Uterus (tissue), 4 donors: ENCODE data around the gene SH3PXD2B. TPM values are rescaled to one million over a fixed set of nuclear protein-coding genes. Genes with fewer than 3 reads are reported as not detected.

Experiments
- DNase-seq, 2 donors: peaks; one replicate each; pipeline ENCODE4 v3.0.0-alpha.2; 2019 to 2020
- H3K27ac ChIP-seq, 2 donors: fragments of 200-600 bp; sonication (generic); 1 replicate in 1 of 2; 2 replicates in 1 of 2; pipeline ENCODE4 v1.5.1; 2016 to 2018
- H3K27me3 ChIP-seq, 2 donors: fragments of 200-600 bp; sonication (generic); one replicate each; pipeline ENCODE4 v1.5.1; 2018 to 2019; ENCODE audit warnings: control low read depth in 1 of 2
- H3K36me3 ChIP-seq, 2 donors: fragments of 200-600 bp; sonication (generic); one replicate each; pipeline ENCODE4 v1.5.1; 2019; ENCODE audit warnings: control low read depth in 1 of 2
- H3K4me1 ChIP-seq, 2 donors: fragments of 200-600 bp; sonication (generic); one replicate each; pipeline ENCODE4 v1.5.1; 2018 to 2019; ENCODE audit warnings: control low read depth in 1 of 2
- H3K4me3 ChIP-seq, 2 donors: fragments of 200-600 bp; sonication (generic); 1 replicate in 1 of 2; 2 replicates in 1 of 2; pipeline ENCODE4 v1.5.1; 2018 to 2019; ENCODE audit warnings: mild to moderate bottlenecking in 1 of 2
- H3K9me3 ChIP-seq, 2 donors: fragments of 200-600 bp; sonication (generic); one replicate each; pipeline ENCODE4 v1.5.1; 2019; ENCODE audit warnings: control low read depth in 1 of 2
- POLR2A ChIP-seq, 2 donors: fragments of 450-650 bp; IDR thresholded peaks; one replicate each; pipeline ENCODE4 v1.6.1; 2016; ENCODE audit warnings: antibody characterized with exemption in 2 of 2, mild to moderate bottlenecking in 1 of 2, moderate library complexity in 1 of 2
- intact Hi-C: fragments of 100-400 bp; cut with DNase I; formaldehyde crosslinking; loops from one replicate; pipeline ENCODE4 v1.15.1; 2023; ENCODE audit warnings: low total_unique reads
- total RNA-seq, 4 donors: library from RNA; depleted of rRNA in 3 of 4; stranded (reverse); fragments of >200 nt in 3 of 4; gene quantifications; one replicate each; pipeline versions ENCODE4 v1.1.0 to v1.2.4, GENCODE V29; 2014 to 2023
- TF ChIP-seq, protein P1 (sequence below), 4 experiments: fragments of 200-600 bp in 2 of 4; fragments of 450-650 bp in 2 of 4; sonication (generic) in 2 of 4; IDR thresholded peaks; one replicate each; pipeline ENCODE4 v1.5.1; 2016 to 2019; ENCODE audit warnings: antibody characterized with exemption in 4 of 4, mild to moderate bottlenecking in 2 of 4, moderate library complexity in 1 of 4
- donor health status: DM: yes; HTN: yes; CAD: no.

The SH3PXD2B gene
- total RNA-seq, 4 donors from 2014 or later, result 26.1 to 82.6 (median 31.0) TPM

DNA sequence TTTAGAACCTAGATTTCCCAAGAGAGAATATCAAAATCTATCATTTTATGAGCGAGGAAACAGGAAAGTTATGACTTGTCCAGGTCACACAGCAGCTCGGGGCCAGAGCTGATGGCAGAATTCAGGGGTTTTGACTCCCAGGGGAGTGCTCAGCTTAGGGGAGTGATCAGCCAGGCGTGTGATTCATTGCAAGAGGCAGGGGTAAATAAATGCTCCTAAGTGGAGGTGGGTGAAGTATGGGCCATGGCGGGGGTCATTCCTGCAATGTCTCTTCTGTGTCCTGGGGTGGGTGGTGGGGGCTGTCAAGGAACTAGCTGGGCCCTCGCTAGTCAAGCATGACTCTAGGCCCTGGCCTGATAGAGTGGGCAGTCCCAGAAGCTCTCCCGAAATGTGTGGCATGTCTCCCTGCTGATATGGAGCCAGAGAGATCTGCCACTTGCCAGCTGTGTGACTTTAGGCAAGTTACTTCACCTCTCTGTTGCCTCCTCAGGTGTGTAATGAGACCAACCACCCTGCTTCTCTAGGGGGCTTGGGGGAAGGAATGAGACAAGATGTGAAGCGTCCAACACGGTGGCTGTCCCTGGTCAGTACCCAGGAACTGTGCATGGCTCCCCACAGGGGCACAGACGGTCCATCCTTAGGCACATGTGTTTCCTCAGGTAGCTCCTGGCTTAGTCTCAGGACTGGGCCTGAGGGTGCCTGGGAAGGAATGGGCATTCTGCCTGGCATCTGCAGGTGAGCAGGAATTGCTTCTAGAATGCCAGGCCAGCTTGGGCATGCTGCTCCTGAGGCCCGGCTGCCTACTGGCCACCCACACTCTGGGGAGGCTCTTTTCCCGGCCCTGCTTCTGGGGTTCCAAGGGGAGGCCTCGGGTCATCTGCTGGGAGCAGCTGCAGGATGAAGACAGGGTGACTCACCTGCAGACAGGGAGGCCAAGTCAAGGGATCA is 36.5 kb upstream of the SH3PXD2B start:
- intact Hi-C loops, result no loop called here
- H3K4me3 ChIP-seq, result no peak overlapping the region
- H3K27me3 ChIP-seq, result no peaks in the 10 kb centered on the region
- no peaks in the 10 kb centered on the region for H3K4me1 ChIP-seq
- H3K9me3 ChIP-seq, result no peaks in the 10 kb centered on the region
- H3K27ac ChIP-seq, result no peak overlapping the region
- DNase-seq, result no peak
- TF ChIP-seq, protein P1, sequence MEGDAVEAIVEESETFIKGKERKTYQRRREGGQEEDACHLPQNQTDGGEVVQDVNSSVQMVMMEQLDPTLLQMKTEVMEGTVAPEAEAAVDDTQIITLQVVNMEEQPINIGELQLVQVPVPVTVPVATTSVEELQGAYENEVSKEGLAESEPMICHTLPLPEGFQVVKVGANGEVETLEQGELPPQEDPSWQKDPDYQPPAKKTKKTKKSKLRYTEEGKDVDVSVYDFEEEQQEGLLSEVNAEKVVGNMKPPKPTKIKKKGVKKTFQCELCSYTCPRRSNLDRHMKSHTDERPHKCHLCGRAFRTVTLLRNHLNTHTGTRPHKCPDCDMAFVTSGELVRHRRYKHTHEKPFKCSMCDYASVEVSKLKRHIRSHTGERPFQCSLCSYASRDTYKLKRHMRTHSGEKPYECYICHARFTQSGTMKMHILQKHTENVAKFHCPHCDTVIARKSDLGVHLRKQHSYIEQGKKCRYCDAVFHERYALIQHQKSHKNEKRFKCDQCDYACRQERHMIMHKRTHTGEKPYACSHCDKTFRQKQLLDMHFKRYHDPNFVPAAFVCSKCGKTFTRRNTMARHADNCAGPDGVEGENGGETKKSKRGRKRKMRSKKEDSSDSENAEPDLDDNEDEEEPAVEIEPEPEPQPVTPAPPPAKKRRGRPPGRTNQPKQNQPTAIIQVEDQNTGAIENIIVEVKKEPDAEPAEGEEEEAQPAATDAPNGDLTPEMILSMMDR (IDR thresholded peaks at IDR 0.05), result no peak
- no peak for TF ChIP-seq POLR2A (IDR thresholded peaks at IDR 0.05)
- no peaks in the 10 kb centered on the region for H3K36me3 ChIP-seq

DNA sequence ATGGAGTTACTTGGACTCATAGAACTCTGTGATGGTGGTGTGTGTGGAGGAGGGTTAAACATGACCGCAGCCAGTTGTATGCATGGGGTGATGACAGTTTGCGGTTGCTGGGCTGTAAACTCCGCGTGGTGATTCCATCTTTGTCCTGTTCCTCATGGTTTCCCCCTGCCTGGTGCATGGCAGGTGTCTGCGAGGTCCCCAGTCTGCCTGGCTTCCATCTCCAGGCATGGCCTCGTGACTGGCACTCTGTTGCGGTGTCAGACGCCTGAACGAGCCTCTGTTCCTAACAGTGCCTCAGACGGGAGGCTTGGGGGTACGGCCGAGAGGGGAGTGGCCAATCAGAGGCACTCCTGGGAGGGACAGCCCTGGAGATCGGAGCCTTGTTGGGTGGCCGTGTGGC is 33.9 kb upstream of the SH3PXD2B start:
- no peak for DNase-seq
- Histone ChIP-seq H3K4me3 (no peak overlapping the region), H3K27ac (peak overlapping the region in 1 of 2 donors; percentile 40), H3K36me3 (no peaks in the 10 kb centered on the region), H3K27me3 (no peaks in the 10 kb centered on the region), H3K9me3 (no peaks in the 10 kb centered on the region), H3K4me1 (no peaks in the 10 kb centered on the region)
- TF ChIP-seq POLR2A (IDR thresholded peaks at IDR 0.05), result no peak
- TF ChIP-seq, protein P1 (IDR thresholded peaks at IDR 0.05), result no peak
- intact Hi-C loops, result no loop called here

DNA sequence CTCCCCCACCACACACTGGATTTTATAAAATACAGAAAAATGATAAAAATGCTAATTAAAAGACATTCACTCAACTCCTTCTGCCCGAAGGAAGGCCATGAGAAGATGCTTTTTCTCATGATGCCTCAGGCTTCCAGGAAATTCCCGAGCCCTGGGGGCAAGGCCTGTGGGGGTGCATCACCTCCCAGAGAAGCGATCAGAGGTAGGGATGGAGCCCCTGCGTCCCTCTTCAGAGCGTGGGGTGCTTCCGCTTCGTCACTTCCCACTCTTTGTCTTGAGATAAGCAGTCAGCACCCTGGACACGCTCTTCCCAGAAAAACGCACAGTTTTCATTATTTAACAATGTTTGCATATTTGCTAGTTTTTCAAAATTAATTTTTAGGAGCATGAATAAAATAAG is 33.3 kb upstream of the SH3PXD2B start:
- TF ChIP-seq POLR2A (IDR thresholded peaks at IDR 0.05), result no peak
- intact Hi-C loops, result no loop called here
- Histone ChIP-seq H3K9me3 (no peaks in the 10 kb centered on the region), H3K36me3 (no peaks in the 10 kb centered on the region), H3K4me1 (no peaks in the 10 kb centered on the region), H3K27me3 (no peaks in the 10 kb centered on the region), H3K4me3 (no peak overlapping the region), H3K27ac (peak overlapping the region in 1 of 2 donors; percentile 40)
- no peak for DNase-seq

DNA sequence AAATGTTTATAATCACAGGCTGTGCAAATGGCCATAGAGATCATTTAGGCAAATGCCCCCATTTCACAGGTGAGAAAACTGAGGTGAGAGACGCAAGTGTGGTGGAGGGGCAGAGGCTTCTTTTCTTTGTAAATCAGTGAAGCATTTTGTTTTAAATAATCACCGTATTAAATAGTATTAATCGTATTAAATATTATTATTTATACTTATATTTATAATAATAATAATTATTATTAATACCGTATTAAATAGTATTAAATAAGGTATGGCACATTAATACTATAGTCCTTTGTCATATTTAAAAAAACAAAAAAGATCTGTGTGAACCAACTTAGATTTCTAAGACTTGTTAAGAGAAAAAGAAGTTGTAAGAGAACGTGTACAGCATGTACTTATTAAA is 32.6 kb upstream of the SH3PXD2B start:
- intact Hi-C loops, result no loop called here
- no peak for TF ChIP-seq POLR2A (IDR thresholded peaks at IDR 0.05)
- TF ChIP-seq, protein P1 (IDR thresholded peaks at IDR 0.05), result no peak
- no peak for DNase-seq
- no peak overlapping the region for H3K27ac ChIP-seq
- H3K4me3 ChIP-seq, result no peak overlapping the region
- H3K9me3 ChIP-seq, result no peaks in the 10 kb centered on the region
- no peaks in the 10 kb centered on the region for H3K36me3 ChIP-seq
- H3K4me1 ChIP-seq, result no peaks in the 10 kb centered on the region
- no peaks in the 10 kb centered on the region for H3K27me3 ChIP-seq

DNA sequence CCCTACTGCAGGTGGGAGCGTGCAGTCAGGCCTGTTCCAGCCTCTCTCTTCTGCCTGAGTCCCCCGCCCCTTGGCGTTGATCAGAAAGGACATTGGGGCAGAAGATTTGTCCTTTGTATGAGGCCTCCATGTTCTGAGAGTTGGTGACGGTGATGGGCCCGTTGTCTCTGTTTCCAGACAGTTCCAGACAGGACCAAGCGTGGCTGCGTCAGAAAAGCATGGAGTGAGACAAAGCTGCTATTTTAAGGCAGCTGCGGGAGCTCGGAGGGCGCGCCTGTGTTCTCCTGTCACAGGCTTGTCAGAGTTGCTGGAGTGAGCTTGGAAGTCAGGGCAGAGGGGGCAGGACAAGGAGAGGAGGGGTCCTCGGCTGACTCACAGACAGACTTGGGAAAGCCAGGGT is 32.1 kb upstream of the SH3PXD2B start:
- intact Hi-C loops, result no loop called here
- Histone ChIP-seq H3K4me1 (no peaks in the 10 kb centered on the region), H3K27ac (no peak overlapping the region), H3K27me3 (no peaks in the 10 kb centered on the region), H3K4me3 (no peak overlapping the region), H3K36me3 (no peaks in the 10 kb centered on the region), H3K9me3 (no peaks in the 10 kb centered on the region)
- DNase-seq, result no peak
- TF ChIP-seq POLR2A (IDR thresholded peaks at IDR 0.05), result no peak
- TF ChIP-seq, protein P1 (IDR thresholded peaks at IDR 0.05), result no peak
